IMR-90 (cell line): Measurements from ENCODE around the gene FAS. TPM values are rescaled to one million over a fixed set of nuclear protein-coding genes. Genes with fewer than 3 reads are reported as not detected.

ENCODE experiments used
- ATAC-seq: fragments of 200-7000 bp; cut with Tn5 transposase; 2 replicates; pipeline ENCODE4 v1.9.1; 2020; ENCODE audit warnings: low read depth, mild to moderate bottlenecking, moderate library complexity
- BruUV-seq: library from RNA; stranded (reverse); fragments of 400-500 nt; replicated peaks from 2 replicates; lab custom pipeline; 2021; lab: Mats Ljungman, UMichigan
- CTCF ChIA-PET: fragments of 300-600 bp; formaldehyde crosslinking; extraction: SDS; loops from one replicate; lab custom pipeline; 2021; ENCODE audit warnings: antibody characterized with exemption; lab: Yijun Ruan, JAX
- POLR2A ChIA-PET: fragments of 300-600 bp; sonication (Branson Sonifier 250); formaldehyde crosslinking; loops from one replicate; lab custom pipeline; 2022; ENCODE audit warnings: antibody characterized with exemption; ENCODE audit not compliant: unreplicated experiment; lab: Charles Lee
- DNase-seq: peaks from one replicate; pipeline ENCODE4 v3.0.0; 2013
- H2AFZ ChIP-seq: replicated peaks from 2 replicates; pipeline ENCODE3; 2013; ENCODE audit warnings: low read length, mild to moderate bottlenecking; ENCODE audit not compliant: poor library complexity
- H2AK5ac ChIP-seq: 2 replicates; pipeline ENCODE4 v1.6.1; 2013; ENCODE audit warnings: low read depth, low read length, inconsistent platforms
- H2AK9ac ChIP-seq: replicated peaks from 2 replicates; pipeline ENCODE3; 2013; ENCODE audit warnings: mild to moderate bottlenecking, low read depth, low read length, moderate library complexity; ENCODE audit not compliant: poor library complexity
- H2BK120ac ChIP-seq: 2 replicates; pipeline ENCODE4 v1.6.1; 2013; ENCODE audit warnings: low read depth, low read length, inconsistent platforms
- H2BK15ac ChIP-seq: 3 replicates; pipeline ENCODE4 v1.6.1; 2013; ENCODE audit warnings: low read depth, low read length, inconsistent platforms
- H2BK20ac ChIP-seq: 2 replicates; pipeline ENCODE4 v1.6.1; 2013; ENCODE audit warnings: low read depth, mild to moderate bottlenecking, inconsistent platforms, low read length, moderate library complexity
- H2BK5ac ChIP-seq: 2 replicates; pipeline ENCODE4 v1.6.1; 2013; ENCODE audit warnings: mild to moderate bottlenecking, low read depth, low read length, inconsistent platforms; ENCODE audit not compliant: poor library complexity, severe bottlenecking
- H3K14ac ChIP-seq: replicated peaks from 2 replicates; pipeline ENCODE4 v1.6.1; 2013; ENCODE audit warnings: low read depth, low read length, inconsistent platforms
- H3K18ac ChIP-seq: 2 replicates; pipeline ENCODE4 v1.6.1; 2013; ENCODE audit warnings: low read depth, low read length, control low read depth
- H3K23ac ChIP-seq: 2 replicates; pipeline ENCODE4 v1.6.1; 2013; ENCODE audit warnings: low read depth, low read length, inconsistent platforms
- H3K27ac ChIP-seq: 2 replicates; pipeline ENCODE4 v1.5.1; 2013; ENCODE audit warnings: mild to moderate bottlenecking, control low read depth, low read length; ENCODE audit not compliant: insufficient read depth
- H3K27me3 ChIP-seq: 2 replicates; pipeline ENCODE4 v1.6.1; 2013; ENCODE audit warnings: low read length; ENCODE audit not compliant: control insufficient read depth, insufficient read depth
- H3K36me3 ChIP-seq: 2 replicates; pipeline ENCODE4 v1.6.1; 2013; ENCODE audit warnings: low read length, mixed read lengths; ENCODE audit not compliant: control insufficient read depth, insufficient read depth
- H3K4ac ChIP-seq: 2 replicates; pipeline ENCODE4 v1.6.1; 2013; ENCODE audit warnings: low read depth, low read length, inconsistent platforms
- H3K4me1 ChIP-seq: 2 replicates; pipeline ENCODE4 v1.6.1; 2013; ENCODE audit warnings: low read length, mixed read lengths; ENCODE audit not compliant: control insufficient read depth, insufficient read depth
- H3K4me2 ChIP-seq: 2 replicates; pipeline ENCODE4 v1.6.1; 2013; ENCODE audit warnings: low read depth, mild to moderate bottlenecking, control low read depth, low read length, moderate library complexity
- H3K4me3 ChIP-seq: 2 replicates; pipeline ENCODE4 v1.5.1; 2013; ENCODE audit warnings: low read depth, mild to moderate bottlenecking, control low read depth, low read length, moderate library complexity; ENCODE audit not compliant: insufficient read depth
- H3K56ac ChIP-seq: 2 replicates; pipeline ENCODE4 v1.6.1; 2013; ENCODE audit warnings: low read length, inconsistent platforms; ENCODE audit not compliant: insufficient read depth; ENCODE audit errors: extremely low read depth
- H3K79me1 ChIP-seq, 2 experiments: 2 replicates each; pipeline ENCODE4 v1.6.1; 2013; ENCODE audit warnings: low read length in 2 of 2, inconsistent platforms in 1 of 2, low read depth in 1 of 2
- H3K9ac ChIP-seq: 2 replicates; pipeline ENCODE4 v1.6.1; 2013; ENCODE audit warnings: low read depth, low read length, control low read depth
- H3K9me1 ChIP-seq: 2 replicates; pipeline ENCODE4 v1.6.1; 2013; ENCODE audit warnings: low read length, inconsistent platforms; ENCODE audit not compliant: insufficient read depth
- H3K9me3 ChIP-seq: 2 replicates; pipeline ENCODE4 v1.6.1; 2013; ENCODE audit warnings: low read length; ENCODE audit not compliant: control insufficient read depth, insufficient read depth
- H4K20me1 ChIP-seq: 2 replicates; pipeline ENCODE4 v1.6.1; 2013; ENCODE audit warnings: low read length, inconsistent platforms; ENCODE audit not compliant: insufficient read depth
- H4K5ac ChIP-seq: 2 replicates; pipeline ENCODE4 v1.6.1; 2013; ENCODE audit warnings: mild to moderate bottlenecking, low read depth, low read length, control low read depth
- H4K8ac ChIP-seq, 2 experiments: 2 replicates each; pipeline ENCODE4 v1.6.1; 2013; ENCODE audit warnings: low read depth in 2 of 2, low read length in 2 of 2, control low read depth in 1 of 2, inconsistent platforms in 1 of 2
- H4K91ac ChIP-seq: 2 replicates; pipeline ENCODE4 v1.6.1; 2013; ENCODE audit warnings: low read depth, low read length, inconsistent platforms; ENCODE audit not compliant: insufficient read depth
- CEBPB ChIP-seq: IDR thresholded peaks from 2 replicates; pipeline ENCODE4 v1.6.1; 2012; ENCODE audit warnings: low read depth, low read length, improper control_type of control experiment
- CHD1 ChIP-seq: IDR thresholded peaks from 2 replicates; pipeline ENCODE4 v1.6.1; 2012; ENCODE audit warnings: low read depth, low read length, improper control_type of control experiment
- ELK1 ChIP-seq: fragments of 150-350 bp; IDR thresholded peaks from 2 replicates; pipeline ENCODE4 v1.6.1; 2016; ENCODE audit warnings: low read depth, mild to moderate bottlenecking, low read length, moderate library complexity, borderline replicate concordance
- MAFK ChIP-seq: IDR thresholded peaks from 2 replicates; pipeline ENCODE4 v1.6.1; 2012; ENCODE audit warnings: low read depth, low read length, improper control_type of control experiment
- MXI1 ChIP-seq: IDR thresholded peaks from 2 replicates; pipeline ENCODE4 v1.6.1; 2012; ENCODE audit warnings: low read depth, mild to moderate bottlenecking, low read length, moderate library complexity, borderline replicate concordance
- POLR2A ChIP-seq: IDR thresholded peaks from 2 replicates; pipeline ENCODE4 v1.6.1; 2012; ENCODE audit warnings: mild to moderate bottlenecking, low read depth, low read length
- RAD21 ChIP-seq: IDR thresholded peaks from 2 replicates; pipeline ENCODE4 v1.6.1; 2012; ENCODE audit warnings: low read length, improper control_type of control experiment
- RCOR1 ChIP-seq: IDR thresholded peaks from 2 replicates; pipeline ENCODE4 v1.6.1; 2012; ENCODE audit warnings: mild to moderate bottlenecking, low read length, improper control_type of control experiment; ENCODE audit not compliant: insufficient replicate concordance
- RFX5 ChIP-seq: IDR thresholded peaks from 2 replicates; pipeline ENCODE4 v1.8.0; 2012; ENCODE audit warnings: low read depth, mild to moderate bottlenecking, low read length, moderate library complexity
- WGBS, 2 experiments: methylation state at CpG; one replicate each; pipeline versions ENCODE4 v1.1.5 to v1.1.7; 2013; ENCODE audit warnings: missing lambda C conversion rate in 2 of 2; ENCODE audit not compliant: insufficient read length in 1 of 2; ENCODE audit errors: extremely low coverage in 2 of 2; 5-methylcytosine and 5-hydroxymethylcytosine counted together
- dilution Hi-C: fragments of 300-500 bp; cut with HindIII; formaldehyde crosslinking; loops from one replicate; pipeline ENCODE4 v1.14.3; 2018; ENCODE audit warnings: low sequenced_read_pairs; ENCODE audit not compliant: unreplicated experiment
- in situ Hi-C: fragments of 300-500 bp; cut with MboI; formaldehyde crosslinking; loops from 3 replicates; pipeline ENCODE4 v1.14.3; 2019; ENCODE audit warnings: low sequenced_read_pairs, inconsistent platforms, mixed read lengths
- intact Hi-C: fragments of 100-400 bp; cut with micrococcal nuclease; formaldehyde crosslinking; loops from 2 replicates; pipeline ENCODE4 v1.10.0; 2022
- polyA plus RNA-seq, 3 experiments: library from polyadenylated mRNA; depleted of rRNA; stranded (reverse); fragments of >200 nt; gene quantifications; 2 replicates each; pipeline ENCODE4 v1.2.3, GENCODE V29; 2012; ENCODE audit warnings: low replicate concordance in 1 of 3
- total RNA-seq: library from RNA; depleted of rRNA; stranded (reverse); fragments of >200 nt; gene quantifications from 2 replicates; pipeline ENCODE4 v1.2.3, GENCODE V29; 2012

The FAS gene
- total and polyA plus RNA-seq, 2 of the 4 experiments (the other 2 are of a cell fraction) = 34.3 to 53.8 TPM

DNA sequence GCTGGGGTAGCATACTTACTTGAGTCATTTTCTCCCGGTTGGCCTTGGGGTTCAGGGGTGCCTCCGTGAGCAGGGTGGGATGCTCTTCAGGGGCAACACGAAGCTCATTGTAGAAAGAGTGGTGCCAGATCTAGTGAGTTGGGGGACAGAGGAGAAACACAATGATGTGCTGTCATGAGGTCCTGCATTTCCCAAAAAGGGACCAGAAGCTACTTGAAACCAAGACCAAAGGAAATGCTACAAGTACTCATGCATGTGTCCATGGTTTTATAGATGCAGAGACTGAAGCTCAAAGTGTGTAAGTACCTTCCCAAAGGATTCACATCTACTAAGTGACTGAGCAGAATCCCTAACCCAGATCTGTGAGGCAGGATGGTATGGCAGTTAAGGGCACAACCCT is 46.8 kb upstream of the FAS start:
- BruUV-seq = no TSS peak
- ATAC-seq (no peak), DNase-seq (no peak)
- ChIA-PET CTCF (interaction anchor here (0.7 to 2.0 kb wide), 3 partner anchors 43 to 273 kb away, joined by 3 to 9 read pairs (median 4); no protein-coding TSS in a partner anchor), POLR2A (no interaction called here)
- Histone ChIP-seq H2BK20ac (no peak overlapping the region), H2BK5ac (no peak overlapping the region), H3K9me1 (peaks cover 8% of the 10 kb centered on the region), H3K9ac (no peak overlapping the region), H3K56ac (no peak overlapping the region), H4K20me1 (peaks cover 48% of the 10 kb centered on the region), H2BK120ac (no peak overlapping the region), H3K4me2 (no peak overlapping the region), H2AK5ac (no peak overlapping the region), H3K4me1 (peaks cover 4% of the 10 kb centered on the region), H3K27me3 (no peaks in the 10 kb centered on the region), H2BK15ac (no peak overlapping the region), H3K4me3 (no peak overlapping the region), H3K23ac (no peak overlapping the region), H3K18ac (no peak overlapping the region), H4K91ac (no peak overlapping the region), H3K36me3 (peaks cover 58% of the 10 kb centered on the region), H3K14ac (no peak overlapping the region), H2AK9ac (no peak overlapping the region), H3K4ac (no peak overlapping the region), H3K27ac (no peak overlapping the region), H3K9me3 (no peaks in the 10 kb centered on the region), H2AFZ (no peak overlapping the region), H3K79me1 (peaks cover 16 to 56% of the 10 kb centered on the region in 2 experiments; a peak in 3 of 4 replicates), H4K5ac (no peak overlapping the region), H4K8ac (0 out of 4 replicates have a peak overlapping the region, but pooled peaks of 1 of the 2 experiments have one; percentile 11)
- dilution Hi-C loops (no loop called here), in situ Hi-C loops (loop anchor here (5.0 kb wide), 2 partner anchors 39 to 269 kb away; no protein-coding TSS in a partner anchor), intact Hi-C loops (no loop called here)
- WGBS, 2 experiments = no CpG with 5 or more reads among the region's 3 CpGs
- TF ChIP-seq RCOR1 (no peak), RFX5 (no peak), MXI1 (no peak), CHD1 (no peak), POLR2A (no peak), ELK1 (no peak), CEBPB (no peak), RAD21 (no peak), MAFK (no peak)
